Transverse colon (tissue), 4 donors: Measurements from ENCODE around the gene TTC21A. TPM values are rescaled to one million over a fixed set of nuclear protein-coding genes. Genes with fewer than 3 reads are reported as not detected.

Experiments used
- DNase-seq: peaks from one replicate; pipeline ENCODE4 v3.0.0-alpha.2; 2019
- H3K27ac ChIP-seq, 4 donors: fragments of 200-600 bp; sonication (generic); 2 replicates each; pipeline ENCODE4 v1.5.1; 2016 to 2018; ENCODE audit warnings: inconsistent platforms in 4 of 4
- H3K27me3 ChIP-seq: fragments of 200-600 bp; sonication (generic); 2 replicates; pipeline ENCODE4 v1.5.1; 2017; ENCODE audit warnings: inconsistent platforms
- H3K36me3 ChIP-seq, 4 donors: fragments of 200-600 bp; sonication (generic); 2 replicates each; pipeline ENCODE4 v1.5.1; 2017 to 2019; ENCODE audit warnings: inconsistent platforms in 4 of 4
- H3K4me1 ChIP-seq, 4 donors: fragments of 200-600 bp; sonication (generic); 2 replicates each; pipeline ENCODE4 v1.5.1; 2017 to 2020; ENCODE audit warnings: inconsistent platforms in 4 of 4
- H3K4me3 ChIP-seq, 4 donors: fragments of 200-600 bp; sonication (generic); 1 replicate in 1 of 4; 2 replicates in 3 of 4; pipeline versions ENCODE4 v1.5.1 to v1.6.1; 2017 to 2019; ENCODE audit warnings: inconsistent platforms in 4 of 4
- H3K9me3 ChIP-seq, 2 donors: fragments of 200-600 bp; sonication (generic); 2 replicates each; pipeline ENCODE4 v1.5.1; 2017 to 2019; ENCODE audit warnings: inconsistent platforms in 2 of 2
- CTCF ChIP-seq, 5 experiments: fragments of 200-600 bp in 3 of 5; fragments of 450-650 bp in 2 of 5; sonication (generic) in 3 of 5; IDR thresholded peaks; 1 replicate in 2 of 5; 2 replicates in 3 of 5; pipeline ENCODE4 v1.5.1; 2016 to 2017; ENCODE audit warnings: antibody characterized with exemption in 5 of 5, inconsistent platforms in 3 of 5, mild to moderate bottlenecking in 2 of 5, moderate library complexity in 1 of 5
- EP300 ChIP-seq: sonication (generic); formaldehyde crosslinking; IDR thresholded peaks from one replicate; pipeline ENCODE4 v1.6.1; 2017; ENCODE audit warnings: antibody characterized with exemption, low read depth
- POLR2A ChIP-seq: fragments of 450-650 bp; IDR thresholded peaks from one replicate; pipeline ENCODE4 v1.6.1; 2016; ENCODE audit warnings: antibody characterized with exemption, mild to moderate bottlenecking, moderate library complexity
- POLR2AphosphoS5 ChIP-seq, 3 donors: sonication (generic); formaldehyde crosslinking; IDR thresholded peaks; one replicate each; pipeline ENCODE4 v1.6.1; 2016; ENCODE audit warnings: antibody characterized with exemption in 3 of 3
- WGBS, 2 donors: methylation state at CpG; one replicate each; pipeline ENCODE4 v1.1.5; 2018; ENCODE audit warnings: low coverage in 1 of 2; 5-methylcytosine and 5-hydroxymethylcytosine counted together
- in situ Hi-C, 4 donors: fragments of 200-750 bp; cut with MboI; loops; one replicate each; pipeline versions ENCODE4 v1.15.0 to v1.15.1; 2017; ENCODE audit warnings: low sequenced_read_pairs in 3 of 4, low pct_ligation_motif_present in 1 of 4, low pct_unique_long_range_greater_than_20kb in 1 of 4
- intact Hi-C: fragments of 100-400 bp; cut with DNase I; formaldehyde crosslinking; loops from one replicate; pipeline ENCODE4 v1.15.1; 2023; ENCODE audit warnings: low total_unique reads
- total RNA-seq, 4 donors: library from RNA; depleted of rRNA; stranded (reverse); fragments of >200 nt; gene quantifications; one replicate each; pipeline ENCODE4 v1.1.0, GENCODE V29; 2016

The TTC21A gene
- total RNA-seq, 4 donors from 2014 or later = 6.8 to 101 (median 30.3) TPM

- Histone ChIP-seq H3K9me3 (no peaks in the 10 kb centered on the region), H3K4me1 (no peaks in the 10 kb centered on the region), H3K4me3 (no peak overlapping the region), H3K27ac (no peak overlapping the region), H3K27me3 (no peaks in the 10 kb centered on the region), H3K36me3 (peaks cover 0 to 45% (median 14%) of the 10 kb centered on the region in 4 donors)
- peak in 1 of 3 donors; percentile 19 for TF ChIP-seq POLR2AphosphoS5 (IDR thresholded peaks at IDR 0.05)
- no peak for TF ChIP-seq CTCF (IDR thresholded peaks at IDR 0.05)
- 77% methylated on average over 4 to 7 of the region's 7 CpGs for WGBS, 2 donors
- intact Hi-C loops = no loop called here
- DNase-seq = no peak
- in situ Hi-C loops = no loop called here
These were observed 12.4 kb upstream of the TTC21A start for GRCh38 chr3:39094851-39095677.

- TF ChIP-seq CTCF (IDR thresholded peaks at IDR 0.05) (no peak), EP300 (no peak), POLR2A (no peak), POLR2AphosphoS5 (IDR thresholded peaks at IDR 0.05) (no peak)
- no peaks in the 10 kb centered on the region for H3K27me3 ChIP-seq
- DNase-seq = no peak
- intact Hi-C loops (no loop called here), in situ Hi-C loops (no loop called here)
- H3K4me3 ChIP-seq = no peak overlapping the region
- peaks cover 0 to 45% (median 14%) of the 10 kb centered on the region in 4 donors for H3K36me3 ChIP-seq
- 83% methylated on average over 3 of the region's 3 CpGs; no CpG with 5 or more reads in 1 of the 2 donors for WGBS, 2 donors
- H3K4me1 ChIP-seq = no peaks in the 10 kb centered on the region
- H3K9me3 ChIP-seq = no peaks in the 10 kb centered on the region
- no peak overlapping the region for H3K27ac ChIP-seq
These were observed 11.7 kb upstream of the TTC21A start for GRCh38 chr3:39095778-39096177.

- no peak overlapping the region for H3K4me3 ChIP-seq
- H3K9me3 ChIP-seq = no peaks in the 10 kb centered on the region
- in situ Hi-C loops (no loop called here), intact Hi-C loops (no loop called here)
- 47% methylated on average over 3 of the region's 3 CpGs; no CpG with 5 or more reads in 1 of the 2 donors for WGBS, 2 donors
- TF ChIP-seq EP300 (no peak), POLR2A (no peak), CTCF (IDR thresholded peaks at IDR 0.05) (no peak), POLR2AphosphoS5 (IDR thresholded peaks at IDR 0.05) (no peak)
- H3K27me3 ChIP-seq = no peaks in the 10 kb centered on the region
- no peak overlapping the region for H3K27ac ChIP-seq
- peaks cover 0 to 4% (median 0%) of the 10 kb centered on the region in 4 donors for H3K4me1 ChIP-seq
- H3K36me3 ChIP-seq = peaks cover 0 to 44% (median 10%) of the 10 kb centered on the region in 4 donors
- no peak for DNase-seq
These were observed 10.7 kb upstream of the TTC21A start for GRCh38 chr3:39096775-39097174.

GRCh38 chr3:39097716-39098472 lies 9.6 kb upstream of the TTC21A start:
- WGBS, 2 donors = 98% methylated on average over 5 of the region's 8 CpGs; no CpG with 5 or more reads in 1 of the 2 donors
- no peak for DNase-seq
- peaks cover 0 to 38% (median 9%) of the 10 kb centered on the region in 4 donors for H3K36me3 ChIP-seq
- TF ChIP-seq EP300 = no peak
- TF ChIP-seq POLR2AphosphoS5 (IDR thresholded peaks at IDR 0.05) = no peak
- no peak for TF ChIP-seq POLR2A
- H3K4me3 ChIP-seq = no peak overlapping the region
- no peaks in the 10 kb centered on the region for H3K9me3 ChIP-seq
- in situ Hi-C loops (no loop called here), intact Hi-C loops (no loop called here)
- H3K27me3 ChIP-seq = no peaks in the 10 kb centered on the region
- peaks cover 0 to 4% (median 0%) of the 10 kb centered on the region in 4 donors for H3K4me1 ChIP-seq
- no peak overlapping the region for H3K27ac ChIP-seq
